CMK (cell line): ENCODE data around the gene ENDOV.

Source experiments
- DNase-seq: peaks from one replicate; pipeline ENCODE4 v3.0.0-alpha.2; 2010; ENCODE audit warnings: low read depth

ENDOV gene

DNA sequence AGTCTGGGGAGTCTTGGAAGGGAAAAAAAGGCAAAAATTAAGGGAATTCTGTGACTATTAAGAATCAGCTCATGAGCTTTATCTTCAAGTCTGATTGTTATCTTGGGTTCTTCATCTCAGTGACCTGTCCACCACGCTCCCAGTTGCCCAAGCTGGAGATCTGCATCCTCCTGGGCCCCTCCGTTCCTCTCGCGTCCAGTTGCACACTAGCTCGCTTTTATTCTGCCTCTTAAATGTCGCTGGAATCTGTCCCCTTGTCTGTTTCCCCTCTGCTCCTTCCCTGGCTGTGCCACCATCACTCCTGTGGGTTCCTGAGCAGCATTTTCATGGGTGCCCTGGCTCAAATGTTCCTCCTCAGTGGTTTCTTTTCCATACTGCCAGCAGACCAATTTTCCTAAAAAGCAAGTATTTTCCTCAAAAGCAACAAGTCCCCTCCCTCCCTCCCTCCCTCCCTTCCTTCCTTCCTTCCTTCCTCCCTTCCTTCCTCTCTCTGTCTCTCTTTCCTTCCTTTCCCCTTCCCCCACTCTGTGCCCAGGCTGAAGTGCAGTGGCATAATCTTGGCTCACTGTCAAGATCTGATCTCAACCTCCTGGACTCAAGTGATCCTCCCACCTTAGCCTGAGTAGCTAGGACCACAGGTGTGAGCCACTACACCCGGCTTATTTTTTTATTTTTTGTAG, 1.4 kb downstream of the ENDOV start:
- no peak for DNase-seq

GRCh38 chr17:80416940-80417293, 1.9 kb downstream of the ENDOV start:
- DNase-seq: no peak

GRCh38 chr17:80418589-80418988, 3.6 kb downstream of the ENDOV start:
- no peak for DNase-seq

DNA sequence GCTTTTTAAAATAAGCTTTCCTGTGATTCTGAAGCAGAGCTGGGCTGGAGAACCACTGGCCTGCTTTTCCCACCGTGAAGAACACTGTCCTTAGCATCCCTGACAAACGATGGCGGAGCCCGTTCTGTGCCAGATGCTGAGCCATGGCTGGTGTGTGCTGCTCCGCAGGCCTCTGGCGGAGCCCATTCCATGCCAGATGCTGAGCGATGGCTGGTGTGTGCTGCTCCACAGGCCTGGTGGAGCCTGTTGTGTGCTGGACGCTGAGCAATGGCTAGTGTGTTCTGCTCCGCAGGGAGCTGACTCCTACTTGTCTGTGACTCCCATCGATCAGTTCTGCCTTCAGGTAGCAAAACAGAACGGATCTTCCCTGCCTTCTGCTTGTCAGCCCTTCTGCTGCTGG, 4.3 kb downstream of the ENDOV start:
- DNase-seq: no peak

DNA sequence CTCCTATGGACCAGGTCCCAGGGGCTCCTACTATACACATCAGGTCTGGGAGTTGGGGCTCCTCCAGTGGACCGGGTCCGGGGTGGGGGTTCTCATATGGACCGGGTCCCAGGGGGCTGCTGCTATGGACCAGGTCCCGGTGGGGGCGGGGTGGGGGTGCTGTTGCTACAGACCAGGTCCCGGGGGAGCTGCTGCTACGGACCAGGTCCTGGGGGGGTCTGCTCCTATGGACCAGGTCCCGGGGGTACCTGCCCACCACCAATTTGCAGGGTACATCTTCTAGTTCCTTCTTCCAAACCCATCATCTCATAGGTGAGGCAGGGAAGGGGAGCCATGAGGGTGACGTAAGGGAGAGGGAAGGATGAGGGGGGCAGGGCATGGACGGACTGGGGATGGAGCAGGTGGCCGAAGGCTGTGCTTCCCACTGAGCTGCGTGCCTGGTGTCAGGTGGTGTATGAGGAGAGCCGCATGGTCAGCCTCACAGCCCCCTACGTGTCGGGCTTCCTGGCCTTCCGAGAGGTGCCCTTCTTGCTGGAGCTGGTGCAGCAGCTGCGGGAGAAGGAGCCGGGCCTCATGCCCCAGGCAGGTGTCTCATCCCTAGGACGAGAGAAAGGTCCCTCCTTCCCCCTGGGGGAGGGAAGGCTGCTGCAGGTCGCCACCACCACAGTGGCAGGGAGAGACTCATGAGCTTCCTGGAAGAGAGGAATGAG, 6.6 kb downstream of the ENDOV start:
- DNase-seq: no peak

DNA sequence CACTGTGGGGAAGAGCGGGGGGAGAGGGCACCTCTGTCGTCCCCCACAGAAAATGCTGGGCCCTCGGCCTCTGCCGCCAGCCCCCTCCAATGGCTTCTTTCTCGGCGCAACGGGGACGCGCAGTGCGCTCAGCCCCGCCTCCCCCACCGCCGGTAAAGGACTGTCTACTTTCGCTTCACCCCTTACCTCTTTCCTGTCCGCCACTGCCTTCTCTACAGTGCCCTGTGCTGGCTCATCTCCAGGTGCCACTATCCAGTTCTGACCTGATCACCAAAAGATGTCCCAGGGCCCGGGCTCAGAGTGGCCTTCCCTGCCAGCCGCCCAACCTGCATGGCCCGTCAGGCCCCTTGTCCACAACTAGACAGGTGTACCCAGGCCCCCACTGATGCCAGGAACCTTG, 7.3 kb downstream of the ENDOV start:
- no peak for DNase-seq

GRCh38 chr17:80422981-80423380, 8.0 kb downstream of the ENDOV start:
- no peak for DNase-seq

DNA sequence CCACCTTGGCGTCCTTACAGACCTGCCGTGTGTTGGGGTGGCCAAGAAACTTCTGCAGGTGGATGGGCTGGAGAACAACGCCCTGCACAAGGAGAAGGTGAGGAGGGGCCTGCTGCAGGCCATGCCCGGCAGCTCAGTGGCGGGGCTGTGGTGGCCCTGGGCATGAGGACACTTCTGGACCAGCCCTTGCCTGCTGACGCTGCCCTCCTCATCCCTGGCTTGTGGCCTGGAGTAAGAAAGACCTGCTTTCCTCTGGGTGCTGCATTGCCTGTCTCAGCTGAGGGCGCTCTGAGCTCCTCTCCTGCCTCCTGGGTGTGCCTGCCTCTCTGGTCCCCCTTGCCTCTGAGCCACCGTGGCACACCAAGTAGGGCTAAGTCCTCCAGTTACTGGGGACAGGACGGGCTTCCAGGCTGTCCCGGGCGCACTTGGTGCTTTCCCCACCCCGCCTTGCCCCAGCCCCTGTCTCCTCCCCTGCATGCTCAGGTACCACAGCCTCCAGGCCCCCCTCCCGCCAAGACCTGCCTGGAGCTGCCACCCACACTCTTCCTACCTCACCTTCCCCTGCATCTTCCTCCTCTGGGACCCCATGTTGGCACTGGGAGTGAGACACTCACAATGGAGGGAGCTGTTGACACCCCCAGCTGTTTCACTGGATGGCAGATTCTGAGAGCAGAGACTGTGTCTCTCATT, 8.7 kb downstream of the ENDOV start:
- DNase-seq: no peak

GRCh38 chr17:80424261-80424660, 9.3 kb downstream of the ENDOV start:
- DNase-seq: no peak

- no peak for DNase-seq
Measured at GRCh38 chr17:80424878-80425765, 10.2 kb downstream of the ENDOV start.

- DNase-seq: no peak
Measured at GRCh38 chr17:80425835-80426426, 11.0 kb downstream of the ENDOV start.

GRCh38 chr17:80426671-80427326, 11.8 kb downstream of the ENDOV start:
- DNase-seq: peak; percentile 51

DNA sequence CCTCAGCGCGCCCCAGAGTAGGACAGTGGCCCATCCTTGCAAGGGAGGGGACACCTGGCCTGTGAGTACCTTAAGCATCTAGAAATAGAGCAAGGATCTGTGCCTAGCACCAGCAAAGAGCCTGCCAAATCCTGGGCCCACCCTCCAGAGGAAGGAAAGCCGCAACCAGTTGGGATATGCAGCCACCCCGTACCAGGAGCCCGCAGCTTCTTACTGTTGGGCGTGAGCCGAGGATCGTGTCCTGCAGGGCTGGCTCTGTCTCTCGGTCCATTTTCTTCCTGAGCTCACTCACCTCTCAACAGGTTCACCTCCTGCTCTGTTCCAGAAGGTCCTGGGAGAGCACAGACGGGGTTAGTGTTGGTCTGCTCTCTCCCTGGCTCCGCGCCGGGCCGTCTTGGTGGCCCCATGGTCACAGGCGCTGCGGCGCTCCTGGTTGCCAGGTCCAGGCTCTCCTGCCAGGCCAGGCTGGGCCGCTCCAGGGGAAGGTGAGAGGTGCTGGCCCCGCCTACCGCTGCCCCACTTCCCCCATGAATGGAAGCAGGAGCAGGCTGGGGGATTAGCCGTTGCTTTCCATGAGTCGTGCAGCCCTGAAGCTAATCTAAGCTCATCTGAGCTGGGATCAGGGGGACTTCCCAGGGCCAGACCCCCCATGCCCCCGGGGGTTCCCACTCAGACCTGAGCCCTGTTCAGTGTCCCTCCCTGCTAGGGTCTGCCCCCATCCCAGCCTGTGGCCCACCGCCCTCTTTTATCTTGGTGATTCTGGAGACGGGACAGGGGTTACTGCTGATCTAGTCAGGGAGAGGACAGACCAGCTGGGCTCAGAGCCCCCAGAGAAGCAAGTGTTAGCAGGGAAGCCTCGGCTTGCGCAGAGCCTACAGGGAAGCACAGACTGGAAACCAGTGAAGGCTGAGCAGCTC, 12.7 kb downstream of the ENDOV start:
- no peak for DNase-seq

DNA sequence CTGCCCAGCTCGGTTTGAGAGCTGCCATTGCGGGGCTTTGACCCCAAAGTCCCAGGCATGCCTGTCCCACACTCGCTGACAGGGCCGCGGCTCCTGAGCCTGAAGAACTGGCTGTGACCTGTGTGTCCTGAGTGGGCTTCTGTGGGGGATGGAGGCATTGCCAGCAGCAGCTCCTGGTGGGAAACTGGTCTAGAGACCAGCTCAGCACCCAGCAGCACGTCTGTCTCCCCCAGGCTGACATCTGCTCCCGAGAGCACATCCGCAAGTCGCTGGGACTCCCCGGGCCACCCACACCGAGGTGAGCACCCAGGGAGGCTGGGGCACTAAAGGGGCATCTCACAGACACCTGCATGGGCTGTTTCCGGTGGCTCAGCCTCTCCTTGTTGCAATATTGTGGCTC, 13.4 kb downstream of the ENDOV start:
- DNase-seq: no peak

DNA sequence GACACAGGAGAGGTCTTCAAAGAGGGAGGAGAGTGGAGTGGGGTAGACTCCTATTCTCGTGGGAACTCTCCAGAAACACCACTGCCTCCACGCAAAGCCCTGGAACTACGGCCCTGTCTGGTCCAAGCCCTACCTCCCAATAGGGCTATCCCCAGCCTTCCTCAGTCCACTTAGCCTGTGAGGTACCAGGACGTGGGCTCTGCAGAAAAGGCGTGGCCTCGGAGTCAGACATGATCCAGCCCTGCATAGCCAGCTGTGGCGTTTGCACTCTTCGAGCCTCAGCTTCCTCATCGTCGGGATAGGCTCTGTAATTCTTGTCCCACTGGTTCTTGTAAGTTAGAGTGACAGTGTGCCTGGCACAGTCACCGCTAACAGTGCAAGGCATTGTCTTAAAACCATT, 13.8 kb downstream of the ENDOV start:
- DNase-seq: no peak

- DNase-seq: no peak
Measured at GRCh38 chr17:80429356-80430275, 14.6 kb downstream of the ENDOV start.

DNA sequence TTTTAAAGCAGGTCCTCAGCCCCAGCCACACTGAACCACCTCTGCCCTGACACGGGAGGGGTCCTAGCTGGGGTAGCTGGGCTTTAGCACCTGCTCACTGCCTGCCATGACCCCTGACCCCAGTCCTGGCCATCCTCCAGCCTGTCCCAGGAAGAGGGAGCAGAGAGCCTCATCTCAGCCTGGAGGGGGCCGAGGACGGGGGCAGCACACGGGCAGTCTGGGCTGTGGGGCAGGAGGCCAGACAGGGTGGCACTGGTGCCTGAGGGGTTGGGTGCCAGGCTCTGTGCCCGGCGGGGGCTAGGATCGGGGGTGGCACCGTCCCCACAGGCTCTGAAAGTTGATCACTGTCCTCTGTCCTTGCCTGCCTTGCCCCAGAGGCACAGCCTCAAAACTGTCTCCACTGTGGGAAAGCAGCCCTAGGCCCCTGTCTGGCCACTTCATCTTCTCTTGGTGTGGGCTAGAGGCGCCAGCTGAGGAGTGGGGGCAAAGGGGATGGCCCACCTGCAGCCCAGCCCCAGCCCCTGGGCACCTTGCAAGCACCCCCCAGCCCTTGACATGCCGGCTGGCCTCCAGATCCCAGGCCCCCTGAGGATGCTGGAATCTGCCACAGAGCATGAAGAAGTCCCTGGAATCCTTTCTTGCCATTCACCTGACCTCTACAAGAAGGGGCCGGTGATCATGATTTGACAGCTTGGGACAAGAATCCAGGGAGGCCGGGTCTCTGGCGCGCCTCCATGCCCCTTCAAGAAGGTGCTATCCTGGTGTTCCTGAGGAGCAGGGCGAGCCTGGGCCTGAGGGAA, 15.7 kb downstream of the ENDOV start:
- DNase-seq: no peak
